Psoas muscle (tissue), 8 donors: ENCODE measurements around the gene LCN10. TPM values are rescaled to one million over a fixed set of nuclear protein-coding genes. Genes with fewer than 3 reads are reported as not detected.

ENCODE experiments used
- ATAC-seq, 4 donors: fragments of 200-7000 bp; cut with Tn5 transposase; one replicate each; pipeline ENCODE4 v1.9.1; 2020; ENCODE audit warnings: moderate library complexity in 3 of 4, mild to moderate bottlenecking in 2 of 4
- DNase-seq, 2 donors: peaks; one replicate each; pipeline ENCODE4 v3.0.0-alpha.2; 2020
- H3K27ac ChIP-seq: fragments of 200-600 bp; one replicate; pipeline ENCODE4 v1.8.0; 2022
- H3K27me3 ChIP-seq, 3 donors: fragments of 200-600 bp in 1 of 3; one replicate each; pipeline versions ENCODE4 v1.6.1 to v1.8.0; 2013 to 2022; ENCODE audit warnings: low read length in 2 of 3, mild to moderate bottlenecking in 2 of 3, moderate library complexity in 1 of 3; ENCODE audit not compliant: insufficient read depth in 3 of 3
- H3K36me3 ChIP-seq, 2 donors: fragments of 200-600 bp in 1 of 2; one replicate each; pipeline versions ENCODE4 v1.6.1 to v1.8.0; 2013 to 2022; ENCODE audit warnings: low read depth in 1 of 2, mild to moderate bottlenecking in 1 of 2, moderate library complexity in 1 of 2; ENCODE audit not compliant: insufficient read depth in 1 of 2
- H3K4me1 ChIP-seq: fragments of 200-600 bp; one replicate; pipeline ENCODE4 v1.8.0; 2022
- H3K4me3 ChIP-seq: fragments of 200-600 bp; one replicate; pipeline ENCODE4 v1.8.0; 2022; ENCODE audit warnings: mild to moderate bottlenecking
- H3K9me3 ChIP-seq: fragments of 200-600 bp; one replicate; pipeline ENCODE4 v1.8.0; 2022
- WGBS, 3 donors: extraction: QIAGEN DNeasy Blood & Tissue Kit; methylation state at CpG; one replicate each; pipeline versions ENCODE4 v1.1.6 to v1.1.7; 2013; 5-methylcytosine and 5-hydroxymethylcytosine counted together
- intact Hi-C, 2 donors: fragments of 100-400 bp; cut with DNase I; formaldehyde crosslinking; loops; one replicate each; pipeline versions ENCODE4 v1.11.0 to v1.14.2; 2022
- polyA plus RNA-seq, 3 donors: library from polyadenylated mRNA; stranded (reverse); fragments of 200-250 nt; gene quantifications; one replicate each; pipeline ENCODE4 v1.2.3, GENCODE V29; 2013
- total RNA-seq, 4 donors: library from RNA; stranded (reverse); fragmentation: NEBNext Ultra II Directional in 2 of 4; extraction: Animal tissue kit (Norgen Biotek cat#: 25700) in 2 of 4; gene quantifications; one replicate each; pipeline versions ENCODE4 v1.2.1 to v1.2.4, GENCODE V29; 2021 to 2023
- TF ChIP-seq, protein P1 (sequence below): fragments of 200-600 bp; IDR thresholded peaks from one replicate; pipeline ENCODE4 v1.8.0; 2022; ENCODE audit warnings: antibody characterized with exemption
- donor health status: healthy with polysubstance abuse.
- donor health status: DM: no; HTN: no; CAD: no; lungs with moderate emphysema.
- donor health status: Bipolar disorder and iron deficiency.
- donor health status: healthy.
- donor health status: DM: yes; HTN: yes; CAD: no.
- donor health status: DM: no; HTN: no; CAD: no.
- donor health status: DM: no; HTN: no; CAD: no.
- donor health status: DM: yes; HTN: yes; CAD: no.

LCN10 gene
- total and polyA plus RNA-seq, 7 donors = 3.0 to 4.9 (median 4.0) TPM; not detected in 1

- H3K36me3 ChIP-seq = no peaks in the 10 kb centered on the region
- peak; percentile 41 to 58 (median 50) for ATAC-seq
- H3K9me3 ChIP-seq = no peaks in the 10 kb centered on the region
- DNase-seq = peak; percentile 66 to 85
- H3K27me3 ChIP-seq = no peaks in the 10 kb centered on the region
- peaks cover 42% of the 10 kb centered on the region for H3K4me1 ChIP-seq
- 15 to 26% (median 18%) methylated on average over 15 of the region's 15 CpGs for WGBS, 3 donors
- intact Hi-C loops = loop anchor here (2.0 to 5.0 kb wide), 4 partner anchors 44 to 206 kb away; no protein-coding TSS in a partner anchor
- no peak overlapping the region for H3K4me3 ChIP-seq
- peak overlapping the region; percentile 93 for H3K27ac ChIP-seq
- TF ChIP-seq, protein P1, sequence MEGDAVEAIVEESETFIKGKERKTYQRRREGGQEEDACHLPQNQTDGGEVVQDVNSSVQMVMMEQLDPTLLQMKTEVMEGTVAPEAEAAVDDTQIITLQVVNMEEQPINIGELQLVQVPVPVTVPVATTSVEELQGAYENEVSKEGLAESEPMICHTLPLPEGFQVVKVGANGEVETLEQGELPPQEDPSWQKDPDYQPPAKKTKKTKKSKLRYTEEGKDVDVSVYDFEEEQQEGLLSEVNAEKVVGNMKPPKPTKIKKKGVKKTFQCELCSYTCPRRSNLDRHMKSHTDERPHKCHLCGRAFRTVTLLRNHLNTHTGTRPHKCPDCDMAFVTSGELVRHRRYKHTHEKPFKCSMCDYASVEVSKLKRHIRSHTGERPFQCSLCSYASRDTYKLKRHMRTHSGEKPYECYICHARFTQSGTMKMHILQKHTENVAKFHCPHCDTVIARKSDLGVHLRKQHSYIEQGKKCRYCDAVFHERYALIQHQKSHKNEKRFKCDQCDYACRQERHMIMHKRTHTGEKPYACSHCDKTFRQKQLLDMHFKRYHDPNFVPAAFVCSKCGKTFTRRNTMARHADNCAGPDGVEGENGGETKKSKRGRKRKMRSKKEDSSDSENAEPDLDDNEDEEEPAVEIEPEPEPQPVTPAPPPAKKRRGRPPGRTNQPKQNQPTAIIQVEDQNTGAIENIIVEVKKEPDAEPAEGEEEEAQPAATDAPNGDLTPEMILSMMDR = no peak
Measured at GRCh38 chr9:136690806-136691261, 51.9 kb downstream of the LCN10 start.

DNA sequence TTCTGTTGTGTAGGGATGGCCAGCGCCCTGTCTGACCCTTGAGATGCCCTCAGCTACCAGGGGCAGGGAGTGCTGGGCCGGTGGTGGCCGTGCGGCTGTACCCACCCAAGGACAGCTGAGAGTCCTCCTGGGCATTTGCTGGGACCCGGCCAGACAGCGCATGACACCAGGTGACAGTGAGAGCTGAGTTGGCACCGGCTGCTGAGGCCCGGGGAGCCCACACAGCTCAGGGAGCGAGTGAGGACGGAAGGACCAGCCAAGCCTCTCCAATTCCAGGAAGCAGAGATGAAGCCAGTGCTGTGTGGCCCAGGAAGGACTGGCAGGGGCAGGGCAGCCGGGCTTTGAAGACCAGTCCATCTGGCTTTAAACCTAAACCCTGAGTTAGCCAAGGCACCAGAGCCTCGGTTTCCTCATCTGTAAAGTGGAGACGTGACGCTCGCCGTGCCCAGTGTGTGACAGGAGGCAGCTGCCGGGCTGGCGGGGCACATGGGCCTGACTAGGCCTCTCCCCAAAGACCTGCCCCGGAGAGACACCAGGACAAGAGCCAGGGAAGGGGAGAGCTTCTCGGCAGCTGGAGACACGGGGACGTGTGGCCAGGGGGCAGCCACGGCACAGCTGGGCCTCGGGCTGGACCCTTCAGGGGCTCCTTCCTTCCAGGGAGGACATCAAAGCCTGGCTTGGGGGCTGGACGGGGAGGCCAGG lies 52.5 kb downstream of the LCN10 start:
- Histone ChIP-seq H3K4me3 (no peak overlapping the region), H3K9me3 (no peaks in the 10 kb centered on the region), H3K4me1 (peaks cover 47% of the 10 kb centered on the region), H3K27me3 (no peaks in the 10 kb centered on the region), H3K36me3 (no peaks in the 10 kb centered on the region), H3K27ac (peak overlapping the region; percentile 93)
- intact Hi-C loops = loop anchor here (2.0 to 5.0 kb wide), 4 partner anchors 43 to 205 kb away; no protein-coding TSS in a partner anchor
- peak; percentile 77 to 90 for DNase-seq
- 23 to 36% (median 34%) methylated on average over 24 to 25 of the region's 25 CpGs for WGBS, 3 donors
- TF ChIP-seq, protein P1 = no peak
- ATAC-seq = peak; percentile 48 to 57 (median 54)

DNA sequence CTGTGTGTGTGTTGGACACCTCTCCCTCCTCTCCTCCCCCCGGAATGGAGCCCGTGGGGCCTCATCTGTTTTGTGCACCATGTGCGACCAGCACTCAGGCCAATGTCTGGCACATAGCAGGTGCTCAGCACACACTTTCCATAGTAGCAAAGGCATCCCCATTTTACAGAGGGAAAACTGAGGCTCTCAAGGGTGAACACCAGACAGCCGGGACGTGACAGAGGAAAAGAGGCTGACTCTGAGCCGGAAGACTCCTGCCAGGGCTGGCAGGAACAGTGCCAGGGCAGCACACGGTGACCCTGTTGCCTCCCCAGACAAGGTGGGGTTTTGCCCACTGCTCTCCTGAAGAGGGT lies 53.7 kb downstream of the LCN10 start:
- Histone ChIP-seq H3K4me1 (peaks cover 45% of the 10 kb centered on the region), H3K27ac (peak overlapping the region; percentile 93), H3K27me3 (no peaks in the 10 kb centered on the region), H3K4me3 (no peak overlapping the region), H3K9me3 (no peaks in the 10 kb centered on the region), H3K36me3 (no peaks in the 10 kb centered on the region)
- ATAC-seq (no peak), DNase-seq (no peak)
- 66 to 83% (median 67%) methylated on average over 7 of the region's 7 CpGs for WGBS, 3 donors
- intact Hi-C loops = no loop called here
- TF ChIP-seq, protein P1 = no peak

DNA sequence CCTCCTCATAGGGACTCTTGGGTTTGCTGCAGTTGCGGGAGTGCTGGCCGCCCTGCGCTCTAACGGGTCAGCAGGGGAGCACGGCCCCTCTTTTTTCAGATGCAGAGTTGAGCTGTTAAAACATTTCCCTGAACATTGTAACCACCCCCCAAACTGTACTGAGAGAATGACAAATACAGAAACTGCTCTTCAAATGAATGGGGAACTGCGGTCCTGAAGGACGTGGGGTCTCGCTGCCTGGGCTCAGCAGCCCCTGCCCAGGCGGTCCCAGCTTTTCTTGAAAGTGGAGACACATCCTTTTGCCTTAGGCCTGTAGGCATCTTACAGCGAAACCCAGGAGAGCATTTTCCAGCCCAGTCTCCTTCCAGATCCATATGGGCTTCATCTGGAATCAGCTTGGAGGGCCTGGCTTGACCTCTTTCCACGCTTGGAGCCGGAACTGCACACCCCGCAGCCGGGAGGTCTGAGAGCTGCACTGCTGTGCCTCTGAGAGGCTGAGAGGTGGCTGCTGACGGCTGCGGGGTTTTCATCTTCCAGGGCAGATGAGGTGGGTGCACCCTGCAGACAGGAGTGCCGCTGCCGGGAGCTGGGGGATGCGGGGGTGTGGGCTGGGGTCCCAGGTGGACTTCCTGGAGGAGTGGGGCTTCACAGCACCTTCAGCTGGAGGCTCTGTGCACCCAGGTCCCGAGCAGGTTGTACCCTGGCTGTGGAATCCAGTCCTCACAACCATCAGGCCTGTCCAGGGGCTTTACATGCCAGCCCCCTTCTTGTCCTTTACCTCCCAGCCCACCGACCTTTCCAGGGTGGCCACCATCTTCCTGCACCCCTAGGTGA lies 54.2 kb downstream of the LCN10 start:
- DNase-seq = peak in 1 of 2 donors; percentile 52
- Histone ChIP-seq H3K4me1 (peaks cover 39% of the 10 kb centered on the region), H3K9me3 (no peaks in the 10 kb centered on the region), H3K36me3 (no peaks in the 10 kb centered on the region), H3K27me3 (no peaks in the 10 kb centered on the region), H3K27ac (peak overlapping the region; percentile 93), H3K4me3 (no peak overlapping the region)
- TF ChIP-seq, protein P1 = no peak
- no peak for ATAC-seq
- WGBS, 3 donors = 64 to 70% (median 69%) methylated on average over 21 of the region's 21 CpGs
- intact Hi-C loops = no loop called here

Other genes with a start within 250 kb of the LCN10 start
- 10 to 100 TPM in 3 of 4 donors, 1 to 10 TPM in 1; 8.7 to 15.4 (median 12.3) TPM for gene NOTCH1, start 196.9 kb downstream of the LCN10 start, total RNA-seq
- 1 to 10 TPM; 1.8 to 3.8 (median 2.9) TPM for gene NOTCH1, start 196.9 kb downstream of the LCN10 start, polyA plus RNA-seq
- gene EGFL7, start 80.0 kb downstream of the LCN10 start, total RNA-seq = 10 to 100 TPM; 47.0 to 55.3 (median 48.8) TPM
- 10 to 100 TPM; 34.7 to 73.4 (median 48.4) TPM for gene EGFL7, start 80.0 kb downstream of the LCN10 start, polyA plus RNA-seq
- gene AGPAT2, start 55.5 kb downstream of the LCN10 start, total RNA-seq = 10 to 100 TPM; 15.5 to 46.3 (median 31.5) TPM
- gene AGPAT2, start 55.5 kb downstream of the LCN10 start, polyA plus RNA-seq = 10 to 100 TPM; 25.9 to 66.5 (median 46.8) TPM
- gene DIPK1B, start 30.4 kb downstream of the LCN10 start, total RNA-seq = 1 to 10 TPM; 1.4 to 2.7 (median 2.3) TPM
- 1 to 10 TPM; 2.2 to 5.3 (median 3.5) TPM for gene DIPK1B, start 30.4 kb downstream of the LCN10 start, polyA plus RNA-seq
- gene LCN6, start 5.6 kb upstream of the LCN10 start, total RNA-seq = 10 to 100 TPM in 1 of 4 donors, 1 to 10 TPM in 2, under 1 TPM in 1; 0.44 to 14.7 (median 5.5) TPM
- 10 to 100 TPM; 10.7 to 15.0 (median 10.8) TPM for gene LCN6, start 5.6 kb upstream of the LCN10 start, polyA plus RNA-seq
- 1 to 10 TPM in 1 of 4 donors, under 1 TPM in 2, not detected in 1; 0.44 to 1.5 (median 0.50) TPM for gene LCN8, start 15.3 kb upstream of the LCN10 start, total RNA-seq
- under 1 TPM in 2 of 3 donors, not detected in 1; 0.16 to 0.17 TPM for gene LCN8, start 15.3 kb upstream of the LCN10 start, polyA plus RNA-seq
- gene LCN15, start 21.6 kb upstream of the LCN10 start, total RNA-seq = under 1 TPM in 1 of 4 donors, not detected in 3; 0.22 TPM
- gene LCN15, start 21.6 kb upstream of the LCN10 start, polyA plus RNA-seq = 1 to 10 TPM in 1 of 3 donors, under 1 TPM in 1, not detected in 1; 0.14 to 1.4 TPM
- 10 to 100 TPM; 32.0 to 49.1 (median 45.9) TPM for gene TMEM141, start 48.4 kb upstream of the LCN10 start, total RNA-seq
- 10 to 100 TPM; 49.3 to 89.1 (median 65.1) TPM for gene TMEM141, start 48.4 kb upstream of the LCN10 start, polyA plus RNA-seq
- not detected for gene CCDC183, start 53.4 kb upstream of the LCN10 start, total RNA-seq
- gene CCDC183, start 53.4 kb upstream of the LCN10 start, polyA plus RNA-seq = under 1 TPM in 2 of 3 donors, not detected in 1; 0.03 to 0.08 TPM
- 10 to 100 TPM; 74.4 to 90.5 (median 88.3) TPM for gene RABL6, start 65.0 kb upstream of the LCN10 start, total RNA-seq
- gene RABL6, start 65.0 kb upstream of the LCN10 start, polyA plus RNA-seq = 10 to 100 TPM; 73.0 to 82.5 (median 75.4) TPM
- 1 to 10 TPM; 1.3 to 4.9 (median 3.5) TPM for gene AJM1, start 99.5 kb upstream of the LCN10 start, total RNA-seq
- 1 to 10 TPM; 1.6 to 2.0 (median 1.7) TPM for gene AJM1, start 99.5 kb upstream of the LCN10 start, polyA plus RNA-seq
- gene PHPT1, start 106.5 kb upstream of the LCN10 start, total RNA-seq = 100 to 1,000 TPM; 154 to 272 (median 220) TPM
- gene PHPT1, start 106.5 kb upstream of the LCN10 start, polyA plus RNA-seq = 100 to 1,000 TPM; 228 to 295 (median 288) TPM
- 1 to 10 TPM; 1.7 to 4.7 (median 3.1) TPM for gene MAMDC4, start 109.4 kb upstream of the LCN10 start, total RNA-seq
- gene MAMDC4, start 109.4 kb upstream of the LCN10 start, polyA plus RNA-seq = 1 to 10 TPM; 2.1 to 7.9 (median 2.4) TPM
- 100 to 1,000 TPM; 254 to 371 (median 331) TPM for gene EDF1, start 123.4 kb upstream of the LCN10 start, total RNA-seq
- 100 to 1,000 TPM; 241 to 534 (median 365) TPM for gene EDF1, start 123.4 kb upstream of the LCN10 start, polyA plus RNA-seq
- gene TRAF2, start 143.6 kb upstream of the LCN10 start, total RNA-seq = 10 to 100 TPM in 2 of 4 donors, 1 to 10 TPM in 2; 5.4 to 13.2 (median 9.4) TPM
- gene TRAF2, start 143.6 kb upstream of the LCN10 start, polyA plus RNA-seq = 10 to 100 TPM in 2 of 3 donors, 1 to 10 TPM in 1; 8.6 to 15.9 (median 11.1) TPM
- 100 to 1,000 TPM; 135 to 236 (median 171) TPM for gene FBXW5, start 201.8 kb upstream of the LCN10 start, total RNA-seq
- 100 to 1,000 TPM; 202 to 261 (median 213) TPM for gene FBXW5, start 201.8 kb upstream of the LCN10 start, polyA plus RNA-seq
- gene C8G, start 202.3 kb upstream of the LCN10 start, total RNA-seq = 1 to 10 TPM; 1.7 to 7.9 (median 5.9) TPM
- 1 to 10 TPM; 3.4 to 6.0 (median 4.5) TPM for gene C8G, start 202.3 kb upstream of the LCN10 start, polyA plus RNA-seq
- 1 to 10 TPM in 1 of 4 donors, under 1 TPM in 2, not detected in 1; 0.38 to 1.5 (median 0.48) TPM for gene LCN12, start 209.3 kb upstream of the LCN10 start, total RNA-seq
- under 1 TPM; 0.06 to 0.17 (median 0.13) TPM for gene LCN12, start 209.3 kb upstream of the LCN10 start, polyA plus RNA-seq
- 100 to 1,000 TPM in 1 of 4 donors, 10 to 100 TPM in 3; 23.3 to 130 (median 74.3) TPM for gene PTGDS, start 234.6 kb upstream of the LCN10 start, total RNA-seq
- gene PTGDS, start 234.6 kb upstream of the LCN10 start, polyA plus RNA-seq = 10 to 100 TPM; 29.9 to 37.9 (median 37.8) TPM
- gene LCNL1, start 240.1 kb upstream of the LCN10 start, total RNA-seq = under 1 TPM; 0.10 to 0.79 (median 0.38) TPM
- gene LCNL1, start 240.1 kb upstream of the LCN10 start, polyA plus RNA-seq = under 1 TPM; 0.04 to 0.14 (median 0.06) TPM
- 10 to 100 TPM in 3 of 4 donors, 1 to 10 TPM in 1; 9.4 to 15.6 (median 12.4) TPM for gene PAXX, start 249.5 kb upstream of the LCN10 start, total RNA-seq
- 10 to 100 TPM; 16.5 to 39.2 (median 25.2) TPM for gene PAXX, start 249.5 kb upstream of the LCN10 start, polyA plus RNA-seq